Measurements from ENCODE around the gene CYB5D1.
"Not testable (repeated sequence)": the region's sequence is repeated elsewhere in the genome, so short reads cannot be mapped to it uniquely, and the experiment has no call there.

DNA sequence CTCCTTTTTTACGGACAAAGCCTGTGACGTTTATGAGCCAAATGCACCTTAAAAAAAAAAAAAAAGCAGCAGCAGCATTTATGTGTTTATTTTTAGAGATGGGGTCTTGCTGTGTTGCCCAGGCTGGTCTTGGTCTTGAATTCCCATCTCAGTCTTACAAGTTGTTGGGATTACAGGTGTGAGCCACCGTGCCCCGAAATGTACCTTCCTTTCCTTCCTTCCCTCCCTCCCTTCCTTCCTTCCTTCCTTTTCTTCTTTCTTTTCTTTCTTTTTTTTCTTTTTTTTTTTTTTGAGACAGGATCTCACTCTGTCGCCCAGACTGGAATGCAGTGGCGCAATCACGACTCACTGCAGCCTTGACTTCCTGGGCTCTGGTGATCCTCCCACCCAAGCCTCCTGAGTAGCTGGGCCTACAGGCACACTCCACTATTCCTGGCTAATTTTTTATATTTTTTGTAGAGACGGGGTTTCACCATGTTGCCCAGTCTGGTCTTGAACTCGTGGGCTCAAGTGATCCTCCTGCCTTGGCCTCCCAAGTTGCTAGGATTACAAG, 47.9 kb upstream of the CYB5D1 start:
- TF ChIP-seq, protein P1, sequence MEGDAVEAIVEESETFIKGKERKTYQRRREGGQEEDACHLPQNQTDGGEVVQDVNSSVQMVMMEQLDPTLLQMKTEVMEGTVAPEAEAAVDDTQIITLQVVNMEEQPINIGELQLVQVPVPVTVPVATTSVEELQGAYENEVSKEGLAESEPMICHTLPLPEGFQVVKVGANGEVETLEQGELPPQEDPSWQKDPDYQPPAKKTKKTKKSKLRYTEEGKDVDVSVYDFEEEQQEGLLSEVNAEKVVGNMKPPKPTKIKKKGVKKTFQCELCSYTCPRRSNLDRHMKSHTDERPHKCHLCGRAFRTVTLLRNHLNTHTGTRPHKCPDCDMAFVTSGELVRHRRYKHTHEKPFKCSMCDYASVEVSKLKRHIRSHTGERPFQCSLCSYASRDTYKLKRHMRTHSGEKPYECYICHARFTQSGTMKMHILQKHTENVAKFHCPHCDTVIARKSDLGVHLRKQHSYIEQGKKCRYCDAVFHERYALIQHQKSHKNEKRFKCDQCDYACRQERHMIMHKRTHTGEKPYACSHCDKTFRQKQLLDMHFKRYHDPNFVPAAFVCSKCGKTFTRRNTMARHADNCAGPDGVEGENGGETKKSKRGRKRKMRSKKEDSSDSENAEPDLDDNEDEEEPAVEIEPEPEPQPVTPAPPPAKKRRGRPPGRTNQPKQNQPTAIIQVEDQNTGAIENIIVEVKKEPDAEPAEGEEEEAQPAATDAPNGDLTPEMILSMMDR (IDR thresholded peaks at IDR 0.05): not testable (repeated sequence)
- not testable (repeated sequence) for TF ChIP-seq POLR2A (IDR thresholded peaks at IDR 0.05)

All from prostate gland (tissue), 2 donors.